HG03139 (cell line): ENCODE data around the gene NEU1.
"Not testable (repeated sequence)": the region's sequence is repeated elsewhere in the genome, so short reads cannot be mapped to it uniquely, and the experiment has no call there.

Source experiments
- ATAC-seq: cut with Tn5 transposase; IDR thresholded peaks from one replicate; pipeline ENCODE4 v1.9.1; 2021; ENCODE audit not compliant: unreplicated experiment

NEU1 gene

GRCh38 chr6:31875877-31876276 is 13.3 kb upstream of the NEU1 start:
- ATAC-seq = no peak

- no peak for ATAC-seq
Measured at GRCh38 chr6:31874836-31875572, 12.4 kb upstream of the NEU1 start.

DNA sequence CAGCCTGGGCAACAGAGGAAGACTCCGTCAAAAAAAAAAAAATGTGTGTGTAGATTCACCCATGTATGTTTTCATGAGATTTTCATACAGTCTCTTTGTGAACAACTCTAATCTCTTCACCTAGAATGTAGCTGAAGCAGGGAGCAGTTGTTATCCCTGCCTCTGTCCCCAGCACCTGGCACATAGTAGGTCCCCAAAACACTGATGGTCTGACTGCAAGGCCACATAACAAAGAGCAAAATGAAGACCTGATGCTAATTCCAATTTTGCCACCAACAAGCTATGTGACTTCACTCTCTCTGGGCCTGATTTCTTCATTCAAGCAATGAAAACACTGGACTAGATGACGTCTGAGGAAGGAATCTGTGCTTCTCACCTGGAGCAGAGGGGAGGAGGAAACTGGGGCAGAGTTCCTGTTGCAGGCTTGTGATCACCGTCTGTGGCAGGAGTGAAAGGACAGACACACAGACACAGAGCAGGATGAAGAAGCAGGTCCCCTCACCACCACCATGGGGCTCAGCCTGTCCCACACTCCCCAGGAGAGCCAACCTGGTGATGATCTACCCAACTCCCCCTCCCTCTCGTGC is 11.6 kb upstream of the NEU1 start:
- ATAC-seq = no peak

DNA sequence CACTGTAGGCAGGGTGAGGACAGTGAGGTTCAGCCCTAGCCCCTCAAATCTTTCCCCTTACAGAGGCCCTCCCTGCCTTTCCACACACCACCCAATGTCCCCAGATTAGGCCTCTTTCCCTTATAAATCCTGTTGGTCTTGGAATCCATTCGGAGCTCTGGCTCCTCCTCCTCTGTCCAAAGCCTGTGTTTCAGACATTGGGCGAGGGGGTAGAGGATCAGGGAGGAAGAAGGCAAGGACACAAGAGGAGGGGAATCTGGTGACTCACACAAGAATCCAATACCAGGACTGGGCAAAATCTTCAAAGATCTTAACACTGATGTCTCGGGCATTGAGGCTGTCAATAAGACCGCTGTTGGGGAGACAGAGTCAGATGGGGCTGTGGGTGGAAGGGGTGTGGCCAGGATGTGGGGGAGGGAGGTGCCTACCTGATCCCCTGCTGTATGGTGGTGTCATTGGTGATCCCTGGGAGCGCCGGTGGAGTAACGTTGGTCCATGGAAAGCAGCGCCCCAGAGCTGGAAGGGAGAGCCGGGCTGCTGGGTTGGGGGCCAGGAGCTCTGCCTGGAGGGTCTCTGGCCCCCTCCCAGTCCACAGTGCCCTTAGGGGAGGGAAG is 8.5 kb upstream of the NEU1 start:
- ATAC-seq = no peak

DNA sequence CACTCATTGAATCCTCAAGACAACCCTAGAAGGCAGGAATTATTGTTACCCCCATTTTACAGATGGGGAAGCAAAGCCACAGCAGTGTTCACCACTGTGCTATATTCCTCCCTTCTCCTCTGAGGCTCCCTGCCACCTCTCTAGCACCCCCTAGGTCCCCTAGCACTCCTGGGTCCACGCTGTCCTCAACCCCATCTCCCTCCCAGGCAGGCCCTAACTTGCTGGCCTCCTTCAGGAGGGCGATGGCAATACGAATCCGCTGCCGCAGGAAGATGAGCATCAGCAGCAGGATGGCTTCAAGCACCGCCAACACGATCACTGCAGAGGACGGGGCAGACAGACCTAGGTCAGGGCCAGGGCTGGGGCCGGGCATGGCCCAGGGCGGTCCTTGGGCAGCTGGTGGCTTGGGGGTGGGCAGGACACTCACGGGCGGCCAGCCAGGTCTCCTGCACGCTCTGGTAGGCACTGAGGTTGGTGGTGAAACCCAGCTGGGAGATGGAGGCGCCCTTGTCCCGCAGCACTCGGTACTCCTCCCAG is 7.8 kb upstream of the NEU1 start:
- ATAC-seq = no peak

- ATAC-seq = no peak
Measured at GRCh38 chr6:31869343-31869742, 6.7 kb upstream of the NEU1 start.

GRCh38 chr6:31868658-31868971 is 6.0 kb upstream of the NEU1 start:
- not testable (repeated sequence) for ATAC-seq

- ATAC-seq = no peak
Measured at GRCh38 chr6:31865205-31866118, 2.8 kb upstream of the NEU1 start.

GRCh38 chr6:31864818-31865204 is 2.2 kb upstream of the NEU1 start:
- no peak for ATAC-seq

- ATAC-seq = not testable (repeated sequence)
Measured at GRCh38 chr6:31864123-31864562, 1.5 kb upstream of the NEU1 start.

GRCh38 chr6:31861919-31862343 is 690 bp downstream of the NEU1 start:
- no peak for ATAC-seq

- no peak for ATAC-seq
Measured at GRCh38 chr6:31861150-31861549, 1.5 kb downstream of the NEU1 start.

- ATAC-seq = no peak
Measured at GRCh38 chr6:31860349-31860748, 2.3 kb downstream of the NEU1 start.

- no peak for ATAC-seq
Measured at GRCh38 chr6:31859923-31860322, 2.7 kb downstream of the NEU1 start.

DNA sequence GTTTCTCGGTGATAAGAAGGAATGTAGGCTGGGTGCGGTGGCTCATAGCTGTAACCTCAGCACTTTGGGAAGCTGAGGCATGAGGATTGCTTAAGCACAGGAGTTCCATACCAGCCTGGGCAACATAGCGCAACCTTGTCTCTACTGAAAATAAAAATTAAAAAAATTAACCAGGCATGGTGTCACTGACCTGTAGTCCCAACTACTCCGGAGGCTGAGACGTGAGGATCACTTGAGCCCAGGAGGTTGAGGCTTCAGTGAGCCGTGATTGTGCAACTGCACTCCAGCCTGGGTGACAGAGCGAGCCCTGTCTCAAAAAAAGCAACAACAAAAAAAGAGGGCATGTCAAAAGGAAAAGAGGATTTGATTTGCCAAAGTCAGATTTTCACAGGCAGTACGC is 3.9 kb downstream of the NEU1 start:
- no peak for ATAC-seq

GRCh38 chr6:31857774-31858173 is 4.8 kb downstream of the NEU1 start:
- not testable (repeated sequence) for ATAC-seq

GRCh38 chr6:31851980-31852718 is 10.5 kb downstream of the NEU1 start:
- not testable (repeated sequence) for ATAC-seq

- ATAC-seq = no peak
Measured at GRCh38 chr6:31851485-31851832, 11.2 kb downstream of the NEU1 start.

DNA sequence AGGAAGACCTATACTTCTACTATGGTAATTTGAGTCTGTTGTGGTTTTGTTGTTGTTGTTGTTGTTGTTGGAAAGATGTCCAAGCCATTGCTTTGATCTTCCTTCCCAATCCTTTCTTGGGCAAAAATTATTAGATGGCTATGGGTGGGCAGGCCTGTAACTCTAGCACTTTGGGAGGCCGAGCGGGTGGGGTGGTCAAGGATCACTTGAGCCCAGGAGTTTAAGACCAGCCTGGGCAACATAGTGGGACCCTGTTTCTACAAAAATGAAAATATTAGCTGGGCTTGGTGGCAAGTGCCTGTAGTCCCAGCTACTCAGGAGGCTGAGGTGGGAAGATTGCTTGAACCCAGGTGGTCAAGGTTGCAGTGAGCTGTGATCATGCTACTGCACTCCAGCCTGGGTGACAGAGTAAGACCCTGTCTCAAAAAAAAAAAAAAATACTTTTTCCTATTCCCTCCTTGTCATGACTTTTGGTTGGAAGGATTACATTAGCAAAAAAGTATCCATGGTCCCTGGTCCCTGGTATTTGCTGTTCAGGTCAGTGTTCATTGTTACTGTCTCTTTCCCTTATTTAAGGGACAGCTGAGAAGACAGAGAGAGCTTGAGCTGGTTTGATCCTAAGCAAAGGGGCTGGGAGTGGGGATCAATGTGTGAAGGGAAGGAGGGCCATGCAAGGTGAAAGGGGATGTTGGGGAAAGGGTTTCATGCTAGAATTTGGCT is 11.7 kb downstream of the NEU1 start:
- ATAC-seq = no peak
